Measurements from ENCODE around the gene PACSIN1.

GRCh38 chr6:34425132-34425497 is 40.8 kb upstream of the PACSIN1 start:
- no peak for TF ChIP-seq CTCF (IDR thresholded peaks at IDR 0.05; ENCODE audit: poor library complexity, severe bottlenecking)
- TF ChIP-seq POLR2AphosphoS5 (IDR thresholded peaks at IDR 0.05) = no peak
- no peak for TF ChIP-seq SMC3 (conservative IDR thresholded peaks at IDR 0.05; ENCODE audit: poor library complexity)
- no peak for TF ChIP-seq RAD21 (conservative IDR thresholded peaks at IDR 0.05)
- no peak for TF ChIP-seq REST (IDR thresholded peaks at IDR 0.05; ENCODE audit: borderline replicate concordance)
- TF ChIP-seq EZH2 (IDR thresholded peaks at IDR 0.05; ENCODE audit: borderline replicate concordance, insufficient read depth, low read length, poor library complexity, severe bottlenecking) = no peak
